K562 (cell line): ENCODE results near the gene ZSWIM4.

Experiments used
- BHLHE40 ChIP-seq: IDR thresholded peaks from 2 replicates; pipeline ENCODE4 v1.6.1; 2011; ENCODE audit warnings: low read length, improper control_type of control experiment
- FOS ChIP-seq: IDR thresholded peaks from 3 replicates; pipeline ENCODE4 v1.6.1; 2011; ENCODE audit not compliant: insufficient read length; ENCODE audit errors: extremely low read depth
- MAFF ChIP-seq: IDR thresholded peaks from 2 replicates; pipeline ENCODE4 v1.6.1; 2012; ENCODE audit warnings: low read length, improper control_type of control experiment
- MAFG ChIP-seq: fragments of 450-650 bp; conservative IDR thresholded peaks from 2 replicates; pipeline ENCODE4 v1.6.1; 2016; ENCODE audit warnings: missing genetic modification characterization, missing compliant biosample characterization
- MCM3 ChIP-seq: fragments of 450-650 bp; IDR thresholded peaks from 2 replicates; pipeline ENCODE4 v1.6.1; 2016
- NR2C1 ChIP-seq, 2 experiments: fragments of 450-650 bp; IDR thresholded peaks; 2 replicates each; pipeline ENCODE4 v1.6.1; 2017; ENCODE audit warnings: mild to moderate bottlenecking in 2 of 2, antibody characterized with exemption in 1 of 2, inconsistent platforms in 1 of 2, missing compliant biosample characterization in 1 of 2, missing genetic modification characterization in 1 of 2
- POLR2AphosphoS5 ChIP-seq: IDR thresholded peaks from 2 replicates; pipeline ENCODE4 v1.6.1; 2011; ENCODE audit warnings: mild to moderate bottlenecking, low read depth, low read length, moderate library complexity; ENCODE audit not compliant: control insufficient read depth, insufficient read depth
- ZNF24 ChIP-seq: fragments of 450-650 bp; IDR thresholded peaks from 2 replicates; pipeline ENCODE4 v1.6.1; 2016
- TF ChIP-seq, protein P1 (sequence below), 3 experiments: IDR thresholded peaks in 2 of 3; conservative IDR thresholded peaks in 1 of 3; 2 replicates each; pipeline ENCODE4 v1.5.1; 2011 to 2012; ENCODE audit warnings: low read length in 3 of 3, mild to moderate bottlenecking in 3 of 3, control low read depth in 2 of 3, improper control_type of control experiment in 1 of 3, inconsistent platforms in 1 of 3, low read depth in 1 of 3, mixed read lengths in 1 of 3, moderate library complexity in 1 of 3; ENCODE audit not compliant: insufficient read depth in 2 of 3
- TF ChIP-seq, protein P2 (sequence below), 2 experiments: fragments of 450-650 bp; conservative IDR thresholded peaks; 2 replicates each; pipeline ENCODE4 v1.6.1; 2017; ENCODE audit warnings: mild to moderate bottlenecking in 2 of 2, moderate library complexity in 2 of 2
- TF ChIP-seq, protein P3 (sequence below): sonication (generic); IDR thresholded peaks from 2 replicates; pipeline ENCODE4 v1.6.1; 2016

GRCh38 chr19:13876834-13877233 lies 81.6 kb downstream of the ZSWIM4 start, which contains the start of gene NANOS3:
- TF ChIP-seq NR2C1 (IDR thresholded peaks at IDR 0.05) (no peak), NR2C1 (tag; IDR thresholded peaks at IDR 0.05) (no peak), MAFG (tag) (no peak), ZNF24 (no peak), FOS (no peak), POLR2AphosphoS5 (no peak), MCM3 (no peak), BHLHE40 (no peak), MAFF (no peak)
- TF ChIP-seq, protein P1, sequence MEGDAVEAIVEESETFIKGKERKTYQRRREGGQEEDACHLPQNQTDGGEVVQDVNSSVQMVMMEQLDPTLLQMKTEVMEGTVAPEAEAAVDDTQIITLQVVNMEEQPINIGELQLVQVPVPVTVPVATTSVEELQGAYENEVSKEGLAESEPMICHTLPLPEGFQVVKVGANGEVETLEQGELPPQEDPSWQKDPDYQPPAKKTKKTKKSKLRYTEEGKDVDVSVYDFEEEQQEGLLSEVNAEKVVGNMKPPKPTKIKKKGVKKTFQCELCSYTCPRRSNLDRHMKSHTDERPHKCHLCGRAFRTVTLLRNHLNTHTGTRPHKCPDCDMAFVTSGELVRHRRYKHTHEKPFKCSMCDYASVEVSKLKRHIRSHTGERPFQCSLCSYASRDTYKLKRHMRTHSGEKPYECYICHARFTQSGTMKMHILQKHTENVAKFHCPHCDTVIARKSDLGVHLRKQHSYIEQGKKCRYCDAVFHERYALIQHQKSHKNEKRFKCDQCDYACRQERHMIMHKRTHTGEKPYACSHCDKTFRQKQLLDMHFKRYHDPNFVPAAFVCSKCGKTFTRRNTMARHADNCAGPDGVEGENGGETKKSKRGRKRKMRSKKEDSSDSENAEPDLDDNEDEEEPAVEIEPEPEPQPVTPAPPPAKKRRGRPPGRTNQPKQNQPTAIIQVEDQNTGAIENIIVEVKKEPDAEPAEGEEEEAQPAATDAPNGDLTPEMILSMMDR (IDR thresholded peaks at IDR 0.05 in 2 of 3, conservative IDR thresholded peaks at IDR 0.05 in 1 of 3; ENCODE audit: insufficient read depth in 2 of 3, low read depth in 1 of 3, low read length in 3 of 3), result no peak
- TF ChIP-seq, protein P2, sequence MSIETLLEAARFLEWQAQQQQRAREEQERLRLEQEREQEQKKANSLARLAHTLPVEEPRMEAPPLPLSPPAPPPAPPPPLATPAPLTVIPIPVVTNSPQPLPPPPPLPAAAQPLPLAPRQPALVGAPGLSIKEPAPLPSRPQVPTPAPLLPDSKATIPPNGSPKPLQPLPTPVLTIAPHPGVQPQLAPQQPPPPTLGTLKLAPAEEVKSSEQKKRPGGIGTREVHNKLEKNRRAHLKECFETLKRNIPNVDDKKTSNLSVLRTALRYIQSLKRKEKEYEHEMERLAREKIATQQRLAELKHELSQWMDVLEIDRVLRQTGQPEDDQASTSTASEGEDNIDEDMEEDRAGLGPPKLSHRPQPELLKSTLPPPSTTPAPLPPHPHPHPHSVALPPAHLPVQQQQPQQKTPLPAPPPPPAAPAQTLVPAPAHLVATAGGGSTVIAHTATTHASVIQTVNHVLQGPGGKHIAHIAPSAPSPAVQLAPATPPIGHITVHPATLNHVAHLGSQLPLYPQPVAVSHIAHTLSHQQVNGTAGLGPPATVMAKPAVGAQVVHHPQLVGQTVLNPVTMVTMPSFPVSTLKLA (conservative IDR thresholded peaks at IDR 0.05), result no peak
- TF ChIP-seq, protein P3, sequence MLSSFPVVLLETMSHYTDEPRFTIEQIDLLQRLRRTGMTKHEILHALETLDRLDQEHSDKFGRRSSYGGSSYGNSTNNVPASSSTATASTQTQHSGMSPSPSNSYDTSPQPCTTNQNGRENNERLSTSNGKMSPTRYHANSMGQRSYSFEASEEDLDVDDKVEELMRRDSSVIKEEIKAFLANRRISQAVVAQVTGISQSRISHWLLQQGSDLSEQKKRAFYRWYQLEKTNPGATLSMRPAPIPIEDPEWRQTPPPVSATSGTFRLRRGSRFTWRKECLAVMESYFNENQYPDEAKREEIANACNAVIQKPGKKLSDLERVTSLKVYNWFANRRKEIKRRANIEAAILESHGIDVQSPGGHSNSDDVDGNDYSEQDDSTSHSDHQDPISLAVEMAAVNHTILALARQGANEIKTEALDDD, result no peak
